RWPE1 (cell line): ENCODE data around the gene MDH2.
"Not testable (repeated sequence)": the region's sequence is repeated elsewhere in the genome, so short reads cannot be mapped to it uniquely, and the experiment has no call there.

Experiments used
- CTCF ChIA-PET: fragments of 350-600 bp; sonication (Branson Sonifier 250); formaldehyde crosslinking; extraction: SDS; loops from one replicate; lab custom pipeline; 2021; lab: Yijun Ruan, JAX
- POLR2A ChIA-PET: fragments of 400-600 bp; formaldehyde crosslinking; extraction: SDS; loops from one replicate; lab custom pipeline; 2020; ENCODE audit warnings: antibody characterized with exemption; ENCODE audit not compliant: low non-redundant PET; lab: Yijun Ruan, JAX
- DNase-seq: peaks from one replicate; pipeline ENCODE4 v3.0.0; 2012; ENCODE audit warnings: low spot score
- H3K27ac ChIP-seq: fragments of 450-650 bp; 2 replicates; pipeline ENCODE4 v1.5.1; 2017
- CTCF ChIP-seq: fragments of 450-650 bp; conservative IDR thresholded peaks from 2 replicates; pipeline ENCODE4 v1.5.1; 2017; ENCODE audit warnings: low read depth, mild to moderate bottlenecking

MDH2 gene

DNA sequence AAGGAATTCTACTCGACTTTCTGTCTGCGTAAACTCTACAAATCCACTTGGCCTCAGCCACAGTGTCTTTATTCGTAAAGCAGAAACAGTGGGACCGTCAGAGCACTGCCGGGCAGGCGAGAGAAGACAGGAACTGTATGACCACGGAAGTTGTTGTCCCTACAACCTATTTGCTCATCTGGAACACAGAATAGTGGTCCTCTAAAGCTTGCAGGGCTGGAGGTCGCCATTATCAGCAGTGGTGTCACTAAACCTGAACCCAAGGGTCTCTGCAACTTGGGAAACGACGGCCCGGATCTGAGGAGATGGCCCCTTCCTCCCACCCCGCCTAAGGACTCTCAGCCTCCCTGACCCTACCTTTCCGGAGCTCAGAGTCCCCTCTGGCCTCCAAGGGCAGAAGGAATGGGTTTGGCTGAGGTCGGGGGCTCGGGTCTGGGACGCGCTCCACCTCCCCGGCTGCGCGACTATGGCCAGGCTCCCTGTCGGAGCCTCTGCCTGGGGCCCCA lies 548 bp upstream of the MDH2 start:
- no peak for TF ChIP-seq CTCF
- CTCF ChIA-PET = interaction anchor here (0.5 to 0.6 kb wide), 3 partner anchors 18 to 101 kb away, joined by 3 to 4 read pairs (median 4); no protein-coding TSS in a partner anchor
- peak overlapping the region; percentile 86 for H3K27ac ChIP-seq
- peak; percentile 16 for DNase-seq
- POLR2A ChIA-PET = interaction anchor here (0.8 kb wide), 1 partner anchor 86 kb away, joined by 6 read pairs; no protein-coding TSS in a partner anchor

DNA sequence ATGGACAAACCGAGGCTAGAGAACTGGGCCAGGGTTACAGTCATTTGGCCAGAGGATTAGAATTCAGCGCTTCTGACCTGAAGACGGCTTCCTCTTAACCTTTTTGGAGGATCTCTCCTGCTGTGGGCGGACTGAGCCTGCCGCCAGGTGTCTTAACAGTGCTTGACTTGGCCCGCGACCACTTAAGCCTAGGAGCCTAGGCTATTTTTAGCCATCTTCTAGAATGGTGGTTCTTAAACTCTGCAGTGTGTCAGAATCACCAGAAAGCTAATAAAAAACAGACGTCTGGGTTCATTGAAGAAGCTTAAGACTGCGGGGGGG lies 722 bp downstream of the MDH2 start:
- peak; percentile 35 for DNase-seq
- TF ChIP-seq CTCF = no peak
- ChIA-PET POLR2A (interaction anchor here (0.6 kb wide), 1 partner anchor 433 kb away, joined by 5 read pairs; no protein-coding TSS in a partner anchor), CTCF (interaction anchor here (1.0 kb wide), 1 partner anchor 76 kb away, joined by 3 read pairs; no protein-coding TSS in a partner anchor)
- H3K27ac ChIP-seq = peak overlapping the region; percentile 86

DNA sequence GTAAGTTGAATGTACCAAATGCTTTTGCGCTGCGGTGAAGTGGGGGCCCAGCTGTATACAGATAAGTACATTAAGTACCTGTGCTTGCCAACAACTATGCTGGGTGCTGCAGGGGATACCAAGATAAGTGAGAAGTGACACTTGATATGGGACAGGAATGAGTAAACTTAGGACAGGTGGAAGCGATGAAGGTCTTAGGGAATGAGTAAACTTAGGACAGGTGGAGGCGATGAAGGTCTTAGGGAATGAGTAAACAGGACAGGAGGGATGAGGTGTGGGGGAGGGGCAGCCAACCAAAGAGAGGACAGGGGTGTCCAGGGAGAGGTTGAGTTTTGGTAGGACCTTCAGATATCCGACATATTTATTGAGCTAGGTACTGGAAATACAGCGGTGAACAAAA lies 1.4 kb downstream of the MDH2 start:
- POLR2A ChIA-PET = interaction anchor here (0.5 kb wide), 1 partner anchor 103 kb away, joined by 6 read pairs; no protein-coding TSS in a partner anchor
- no peak for TF ChIP-seq CTCF
- CTCF ChIA-PET = interaction anchor here (0.6 to 1.0 kb wide), 3 partner anchors 74 to 164 kb away, joined by 3 to 4 read pairs (median 3); no protein-coding TSS in a partner anchor
- no peak overlapping the region for H3K27ac ChIP-seq
- no peak for DNase-seq

DNA sequence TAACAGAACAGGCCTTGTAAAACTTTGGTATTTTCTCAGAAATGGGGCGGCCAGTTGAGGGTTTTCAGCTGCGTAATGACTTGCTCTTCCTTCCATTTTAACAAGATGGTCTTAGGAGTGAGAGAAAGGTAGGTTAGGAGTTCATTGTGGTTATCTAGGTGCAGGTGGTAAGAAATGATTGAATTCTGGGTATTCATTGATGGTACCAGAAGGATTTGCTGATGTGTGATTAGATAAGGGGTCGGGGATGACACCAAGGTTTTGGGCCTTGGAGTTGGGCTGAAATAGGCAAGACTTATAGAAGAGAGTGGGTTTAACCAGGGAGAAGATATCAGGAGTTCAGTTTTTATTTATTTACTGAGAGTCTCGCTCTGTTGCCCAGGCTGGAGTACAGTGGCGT lies 2.6 kb downstream of the MDH2 start:
- 0 out of 2 replicates have a peak overlapping the region, but pooled peaks have one; percentile 11 for H3K27ac ChIP-seq
- DNase-seq = no peak
- ChIA-PET POLR2A (no interaction called here), CTCF (interaction anchor here (1.2 kb wide), 1 partner anchor 127 kb away, joined by 3 read pairs; no protein-coding TSS in a partner anchor)
- TF ChIP-seq CTCF = no peak

DNA sequence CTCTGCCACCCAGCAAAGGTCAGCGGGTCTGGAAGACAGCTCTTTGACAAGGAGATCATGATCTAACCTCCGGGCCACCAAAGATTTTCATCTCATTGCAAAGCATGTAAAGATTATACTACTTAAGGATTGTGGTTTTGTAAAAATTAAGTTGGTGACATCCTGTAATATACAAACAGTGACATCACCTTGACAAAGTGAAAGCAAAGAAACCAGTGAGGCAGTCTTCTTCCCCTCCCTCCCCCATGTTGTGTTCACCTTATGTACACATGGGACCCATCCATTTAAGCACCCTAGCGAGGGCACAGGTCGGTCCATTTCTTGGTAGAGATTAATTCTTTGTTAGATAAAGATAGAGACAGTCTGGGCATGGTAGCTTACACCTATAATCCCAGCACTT lies 3.9 kb downstream of the MDH2 start:
- no peak for DNase-seq
- no peak for TF ChIP-seq CTCF
- CTCF ChIA-PET = interaction anchor here (0.8 kb wide), 1 partner anchor 17 kb away, joined by 3 read pairs; no protein-coding TSS in a partner anchor
- peak overlapping the region; percentile 75; the same call in 1 of the 2 replicates for H3K27ac ChIP-seq
- POLR2A ChIA-PET = no interaction called here

- POLR2A ChIA-PET, DNase-seq: not testable (repeated sequence)
- CTCF ChIA-PET = interaction anchor here (0.8 kb wide), 1 partner anchor 16 kb away, joined by 3 read pairs; no protein-coding TSS in a partner anchor
- peak overlapping the region; percentile 75 for H3K27ac ChIP-seq
These were observed 4.8 kb downstream of the MDH2 start for GRCh38 chr7:76052681-76053080.

- ChIA-PET POLR2A (interaction anchor here (0.6 to 0.9 kb wide), 2 partner anchors 218 to 290 kb away, joined by 5 to 7 read pairs; no protein-coding TSS in a partner anchor), CTCF (interaction anchor here (0.7 kb wide), 1 partner anchor 31 kb away, joined by 3 read pairs; no protein-coding TSS in a partner anchor)
- TF ChIP-seq CTCF = no peak
- H3K27ac ChIP-seq = peak overlapping the region; percentile 75
- DNase-seq = no peak
These were observed 5.6 kb downstream of the MDH2 start for GRCh38 chr7:76053461-76053860.
